Measurements from ENCODE around the gene MED9.

Gene MED9

DNA sequence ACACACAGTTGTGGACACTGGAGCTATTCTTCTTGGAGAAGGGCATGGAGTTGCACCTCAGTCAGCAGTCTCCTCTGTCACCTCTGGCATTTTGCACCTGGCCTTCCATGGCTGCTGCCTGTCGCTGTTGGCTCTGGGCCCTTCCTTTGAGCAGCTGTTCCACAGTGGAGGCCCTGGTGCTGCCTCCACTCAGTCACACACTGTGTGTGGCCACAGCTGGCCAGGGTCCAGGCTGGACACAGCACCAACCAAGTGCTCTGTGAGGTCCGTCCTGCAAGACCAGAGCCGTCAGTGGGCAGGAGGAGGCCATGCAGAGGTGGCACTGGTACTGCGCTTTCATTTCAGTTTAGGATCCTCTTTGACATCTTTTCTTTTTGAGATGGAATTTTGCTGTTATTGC is 21.6 kb upstream of the MED9 start:
- ATAC-seq (ENCODE audit: insufficient read depth, low read depth) (no peak), DNase-seq (no peak)
- no peaks in the 10 kb centered on the region for H4K20me1 ChIP-seq (ENCODE audit: insufficient read depth, low read length)
- H3K79me2 ChIP-seq (ENCODE audit: insufficient read depth, low read length), result no peaks in the 10 kb centered on the region
- H3K27me3 ChIP-seq (ENCODE audit: insufficient read depth, low read length, poor library complexity), result no peaks in the 10 kb centered on the region
- no peak overlapping the region for H3K9ac ChIP-seq (ENCODE audit: low read depth, low read length)
- H2AFZ ChIP-seq (ENCODE audit: low read depth, low read length), result no peak overlapping the region
- H3K27ac ChIP-seq (ENCODE audit: low read length), result no peak overlapping the region
- no peaks in the 10 kb centered on the region for H3K36me3 ChIP-seq (ENCODE audit: insufficient read depth, low read length)
- no peak overlapping the region for H3K4me2 ChIP-seq (ENCODE audit: insufficient read depth, low read length)
- TF ChIP-seq CTCF (IDR thresholded peaks at IDR 0.05; ENCODE audit: borderline replicate concordance, extremely low read depth, low read length, poor library complexity, severe bottlenecking) (no peak), EZH2 (IDR thresholded peaks at IDR 0.05; ENCODE audit: borderline replicate concordance, low read depth, low read length, severe bottlenecking) (no peak)
- no peak overlapping the region for H3K4me3 ChIP-seq (ENCODE audit: low read depth in 1 of 2, low read length in 2 of 2)
- no peaks in the 10 kb centered on the region for H3K4me1 ChIP-seq (ENCODE audit: insufficient read depth, low read length)
- H3K9me3 ChIP-seq (ENCODE audit: insufficient read depth, low read length, severe bottlenecking), result peaks cover 6% of the 10 kb centered on the region

GRCh38 chr17:17456251-17456650 is 20.5 kb upstream of the MED9 start:
- Histone ChIP-seq H3K4me2 (ENCODE audit: insufficient read depth, low read length) (no peak overlapping the region), H3K9me3 (ENCODE audit: insufficient read depth, low read length, severe bottlenecking) (peaks cover 6% of the 10 kb centered on the region), H3K79me2 (ENCODE audit: insufficient read depth, low read length) (no peaks in the 10 kb centered on the region), H2AFZ (ENCODE audit: low read depth, low read length) (no peak overlapping the region), H4K20me1 (ENCODE audit: insufficient read depth, low read length) (no peaks in the 10 kb centered on the region), H3K36me3 (ENCODE audit: insufficient read depth, low read length) (no peaks in the 10 kb centered on the region), H3K27ac (ENCODE audit: low read length) (no peak overlapping the region), H3K27me3 (ENCODE audit: insufficient read depth, low read length, poor library complexity) (no peaks in the 10 kb centered on the region), H3K9ac (ENCODE audit: low read depth, low read length) (no peak overlapping the region), H3K4me1 (ENCODE audit: insufficient read depth, low read length) (no peaks in the 10 kb centered on the region), H3K4me3 (ENCODE audit: low read depth in 1 of 2, low read length in 2 of 2) (no peak overlapping the region)
- ATAC-seq (ENCODE audit: insufficient read depth, low read depth) (no peak), DNase-seq (no peak)
- no peak for TF ChIP-seq CTCF (IDR thresholded peaks at IDR 0.05; ENCODE audit: borderline replicate concordance, extremely low read depth, low read length, poor library complexity, severe bottlenecking)
- no peak for TF ChIP-seq EZH2 (IDR thresholded peaks at IDR 0.05; ENCODE audit: borderline replicate concordance, low read depth, low read length, severe bottlenecking)

- DNase-seq (no peak), ATAC-seq (ENCODE audit: insufficient read depth, low read depth) (no peak)
- H3K9ac ChIP-seq (ENCODE audit: low read depth, low read length), result no peak overlapping the region
- peaks cover 6% of the 10 kb centered on the region for H3K9me3 ChIP-seq (ENCODE audit: insufficient read depth, low read length, severe bottlenecking)
- H2AFZ ChIP-seq (ENCODE audit: low read depth, low read length), result no peak overlapping the region
- H3K4me3 ChIP-seq (ENCODE audit: low read depth in 1 of 2, low read length in 2 of 2), result no peak overlapping the region
- no peaks in the 10 kb centered on the region for H3K27me3 ChIP-seq (ENCODE audit: insufficient read depth, low read length, poor library complexity)
- no peak overlapping the region for H3K4me2 ChIP-seq (ENCODE audit: insufficient read depth, low read length)
- H3K4me1 ChIP-seq (ENCODE audit: insufficient read depth, low read length), result no peaks in the 10 kb centered on the region
- H4K20me1 ChIP-seq (ENCODE audit: insufficient read depth, low read length), result no peaks in the 10 kb centered on the region
- no peak overlapping the region for H3K27ac ChIP-seq (ENCODE audit: low read length)
- H3K79me2 ChIP-seq (ENCODE audit: insufficient read depth, low read length), result no peaks in the 10 kb centered on the region
- no peaks in the 10 kb centered on the region for H3K36me3 ChIP-seq (ENCODE audit: insufficient read depth, low read length)
- TF ChIP-seq EZH2 (IDR thresholded peaks at IDR 0.05; ENCODE audit: borderline replicate concordance, low read depth, low read length, severe bottlenecking) (no peak), CTCF (IDR thresholded peaks at IDR 0.05; ENCODE audit: borderline replicate concordance, extremely low read depth, low read length, poor library complexity, severe bottlenecking) (no peak)
These were observed 19.1 kb upstream of the MED9 start for GRCh38 chr17:17457680-17458079.

GRCh38 chr17:17460038-17460437 is 16.8 kb upstream of the MED9 start:
- H3K4me2 ChIP-seq (ENCODE audit: insufficient read depth, low read length), result no peak overlapping the region
- H3K27ac ChIP-seq (ENCODE audit: low read length), result no peak overlapping the region
- H3K9me3 ChIP-seq (ENCODE audit: insufficient read depth, low read length, severe bottlenecking), result peaks cover 6% of the 10 kb centered on the region
- no peaks in the 10 kb centered on the region for H3K27me3 ChIP-seq (ENCODE audit: insufficient read depth, low read length, poor library complexity)
- no peaks in the 10 kb centered on the region for H4K20me1 ChIP-seq (ENCODE audit: insufficient read depth, low read length)
- no peak overlapping the region for H2AFZ ChIP-seq (ENCODE audit: low read depth, low read length)
- TF ChIP-seq CTCF (IDR thresholded peaks at IDR 0.05; ENCODE audit: borderline replicate concordance, extremely low read depth, low read length, poor library complexity, severe bottlenecking) (no peak), EZH2 (IDR thresholded peaks at IDR 0.05; ENCODE audit: borderline replicate concordance, low read depth, low read length, severe bottlenecking) (no peak)
- no peak overlapping the region for H3K9ac ChIP-seq (ENCODE audit: low read depth, low read length)
- H3K36me3 ChIP-seq (ENCODE audit: insufficient read depth, low read length), result no peaks in the 10 kb centered on the region
- ATAC-seq (ENCODE audit: insufficient read depth, low read depth) (no peak), DNase-seq (no peak)
- H3K4me1 ChIP-seq (ENCODE audit: insufficient read depth, low read length), result no peaks in the 10 kb centered on the region
- no peaks in the 10 kb centered on the region for H3K79me2 ChIP-seq (ENCODE audit: insufficient read depth, low read length)
- no peak overlapping the region for H3K4me3 ChIP-seq (ENCODE audit: low read depth in 1 of 2, low read length in 2 of 2)
